A549 (cell line): ENCODE results near the gene LHB.

Experiments used
- BHLHE40 ChIP-seq: IDR thresholded peaks from 2 replicates; pipeline ENCODE4 v1.6.1; 2012; ENCODE audit warnings: low read depth, low read length, inconsistent platforms
- CBX2 ChIP-seq: fragments of 200-600 bp; sonication (generic); IDR thresholded peaks from 2 replicates; pipeline ENCODE4 v1.6.1; 2016; ENCODE audit warnings: low read depth, mild to moderate bottlenecking, borderline replicate concordance
- CHD2 ChIP-seq: fragments of 150-350 bp; IDR thresholded peaks from 2 replicates; pipeline ENCODE4 v1.6.1; 2014; ENCODE audit warnings: low read length; ENCODE audit not compliant: partially characterized antibody
- KDM1A ChIP-seq: fragments of 200-600 bp; sonication (generic); IDR thresholded peaks from 2 replicates; pipeline ENCODE4 v1.6.1; 2016; ENCODE audit warnings: low read depth, mild to moderate bottlenecking
- MAFK ChIP-seq: fragments of 450-650 bp; IDR thresholded peaks from 2 replicates; pipeline ENCODE4 v1.6.1; 2014; ENCODE audit not compliant: partially characterized antibody
- MYC ChIP-seq: IDR thresholded peaks from 2 replicates; pipeline ENCODE4 v1.6.1; 2012; ENCODE audit warnings: mild to moderate bottlenecking, inconsistent platforms, low read length, improper control_type of control experiment, borderline replicate concordance
- PHF8 ChIP-seq: fragments of 200-600 bp; sonication (generic); IDR thresholded peaks from 2 replicates; pipeline ENCODE4 v1.6.1; 2016; ENCODE audit warnings: low read depth, mild to moderate bottlenecking, antibody characterized with exemption, moderate library complexity, borderline replicate concordance
- RNF2 ChIP-seq: fragments of 200-600 bp; sonication (generic); IDR thresholded peaks from 2 replicates; pipeline ENCODE4 v1.6.1; 2016; ENCODE audit warnings: low read depth, mild to moderate bottlenecking, antibody characterized with exemption, moderate library complexity, borderline replicate concordance
- SREBF2 ChIP-seq: fragments of 450-650 bp; IDR thresholded peaks from 2 replicates; pipeline ENCODE4 v1.6.1; 2014; ENCODE audit warnings: mild to moderate bottlenecking, moderate library complexity
- ZFP36 ChIP-seq: fragments of 450-650 bp; IDR thresholded peaks from 2 replicates; pipeline ENCODE4 v1.6.1; 2014; ENCODE audit warnings: borderline replicate concordance; ENCODE audit not compliant: partially characterized antibody
- TF ChIP-seq, protein P1 (sequence below): fragments of >200 bp; sonication (Bioruptor Twin); formaldehyde crosslinking; IDR thresholded peaks from 3 replicates; pipeline ENCODE4 v1.5.1; 2016
- TF ChIP-seq, protein P2 (sequence below): IDR thresholded peaks from 2 replicates; pipeline ENCODE4 v1.6.1; 2012

DNA sequence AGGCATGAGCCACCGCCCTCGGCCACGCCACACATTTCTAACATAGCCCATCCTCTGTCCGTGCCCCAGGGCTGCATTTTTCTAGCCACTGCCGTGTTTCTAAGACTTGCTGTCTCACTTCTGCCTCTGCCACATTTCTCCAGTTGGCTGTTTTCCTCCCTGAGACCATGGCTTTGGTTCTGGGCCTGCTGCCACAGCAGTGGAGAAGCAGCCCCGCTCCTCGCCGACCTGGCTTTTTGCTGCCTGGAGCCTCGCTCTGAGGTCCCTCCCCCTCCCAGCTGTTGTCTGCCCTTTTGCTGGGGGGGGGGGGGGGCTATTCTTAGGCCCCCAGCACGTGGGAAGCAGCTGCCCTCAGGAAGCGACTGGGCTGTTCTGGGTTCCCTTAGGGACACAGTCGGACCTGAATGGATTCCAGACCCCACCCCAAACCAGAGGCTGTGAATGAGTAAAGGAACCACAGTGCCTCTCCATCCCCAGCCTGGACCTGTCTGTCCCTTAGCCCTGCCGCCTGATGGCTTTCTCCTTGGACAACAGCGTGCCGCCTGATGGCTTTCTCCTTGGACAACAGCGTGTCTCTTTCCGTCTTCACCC is 27.1 kb downstream of the LHB start:
- TF ChIP-seq, protein P1, sequence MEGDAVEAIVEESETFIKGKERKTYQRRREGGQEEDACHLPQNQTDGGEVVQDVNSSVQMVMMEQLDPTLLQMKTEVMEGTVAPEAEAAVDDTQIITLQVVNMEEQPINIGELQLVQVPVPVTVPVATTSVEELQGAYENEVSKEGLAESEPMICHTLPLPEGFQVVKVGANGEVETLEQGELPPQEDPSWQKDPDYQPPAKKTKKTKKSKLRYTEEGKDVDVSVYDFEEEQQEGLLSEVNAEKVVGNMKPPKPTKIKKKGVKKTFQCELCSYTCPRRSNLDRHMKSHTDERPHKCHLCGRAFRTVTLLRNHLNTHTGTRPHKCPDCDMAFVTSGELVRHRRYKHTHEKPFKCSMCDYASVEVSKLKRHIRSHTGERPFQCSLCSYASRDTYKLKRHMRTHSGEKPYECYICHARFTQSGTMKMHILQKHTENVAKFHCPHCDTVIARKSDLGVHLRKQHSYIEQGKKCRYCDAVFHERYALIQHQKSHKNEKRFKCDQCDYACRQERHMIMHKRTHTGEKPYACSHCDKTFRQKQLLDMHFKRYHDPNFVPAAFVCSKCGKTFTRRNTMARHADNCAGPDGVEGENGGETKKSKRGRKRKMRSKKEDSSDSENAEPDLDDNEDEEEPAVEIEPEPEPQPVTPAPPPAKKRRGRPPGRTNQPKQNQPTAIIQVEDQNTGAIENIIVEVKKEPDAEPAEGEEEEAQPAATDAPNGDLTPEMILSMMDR = no peak
- TF ChIP-seq KDM1A (no peak), SREBF2 (no peak), BHLHE40 (no peak), CHD2 (no peak), ZFP36 (no peak), CBX2 (no peak), MYC (no peak), MAFK (no peak), RNF2 (no peak), PHF8 (no peak)
- TF ChIP-seq, protein P2, sequence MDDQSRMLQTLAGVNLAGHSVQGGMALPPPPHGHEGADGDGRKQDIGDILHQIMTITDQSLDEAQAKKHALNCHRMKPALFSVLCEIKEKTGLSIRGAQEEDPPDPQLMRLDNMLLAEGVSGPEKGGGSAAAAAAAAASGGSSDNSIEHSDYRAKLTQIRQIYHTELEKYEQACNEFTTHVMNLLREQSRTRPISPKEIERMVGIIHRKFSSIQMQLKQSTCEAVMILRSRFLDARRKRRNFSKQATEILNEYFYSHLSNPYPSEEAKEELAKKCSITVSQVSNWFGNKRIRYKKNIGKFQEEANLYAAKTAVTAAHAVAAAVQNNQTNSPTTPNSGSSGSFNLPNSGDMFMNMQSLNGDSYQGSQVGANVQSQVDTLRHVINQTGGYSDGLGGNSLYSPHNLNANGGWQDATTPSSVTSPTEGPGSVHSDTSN = no peak
